Liver (tissue), 9 donors: Measurements from ENCODE around the gene CABCOCO1. TPM values are rescaled to one million over a fixed set of nuclear protein-coding genes. Genes with fewer than 3 reads are reported as not detected.

ENCODE experiments used
- DNase-seq: peaks from one replicate; pipeline ENCODE4 v3.0.0-alpha.2; 2017; ENCODE audit warnings: low spot score
- H3K27ac ChIP-seq, 2 donors: one replicate each; pipeline ENCODE4 v1.7.0; 2013; ENCODE audit warnings: inconsistent platforms in 2 of 2, low read length in 2 of 2, control low read depth in 1 of 2, low read depth in 1 of 2, mild to moderate bottlenecking in 1 of 2
- H3K27me3 ChIP-seq, 4 donors: one replicate each; pipeline versions ENCODE4 v1.6.1 to v1.7.0; 2013; ENCODE audit warnings: low read length in 3 of 4, inconsistent platforms in 1 of 4, mild to moderate bottlenecking in 1 of 4, moderate library complexity in 1 of 4; ENCODE audit not compliant: control insufficient read depth in 4 of 4, insufficient read depth in 4 of 4
- H3K36me3 ChIP-seq, 4 donors: one replicate each; pipeline versions ENCODE4 v1.6.1 to v1.7.0; 2013; ENCODE audit warnings: low read length in 3 of 4, mild to moderate bottlenecking in 3 of 4, low read depth in 1 of 4, moderate library complexity in 1 of 4; ENCODE audit not compliant: control insufficient read depth in 4 of 4, insufficient read depth in 3 of 4
- H3K4me1 ChIP-seq, 4 donors: one replicate each; pipeline versions ENCODE4 v1.6.1 to v1.7.0; 2013; ENCODE audit warnings: low read length in 3 of 4, mild to moderate bottlenecking in 3 of 4, moderate library complexity in 1 of 4; ENCODE audit not compliant: control insufficient read depth in 4 of 4, insufficient read depth in 4 of 4
- H3K4me3 ChIP-seq, 3 donors: one replicate each; pipeline versions ENCODE4 v1.6.1 to v1.7.0; 2013; ENCODE audit warnings: low read length in 3 of 3, control low read depth in 1 of 3, low read depth in 1 of 3, mild to moderate bottlenecking in 1 of 3
- H3K9ac ChIP-seq, 2 donors: one replicate each; pipeline ENCODE4 v1.7.0; 2013; ENCODE audit warnings: low read length in 2 of 2, mild to moderate bottlenecking in 2 of 2, moderate library complexity in 2 of 2, control low read depth in 1 of 2, low read depth in 1 of 2
- H3K9me3 ChIP-seq, 4 donors: one replicate each; pipeline versions ENCODE4 v1.6.1 to v1.7.0; 2013; ENCODE audit warnings: low read length in 3 of 4; ENCODE audit not compliant: control insufficient read depth in 4 of 4
- ATF3 ChIP-seq: IDR thresholded peaks from 2 replicates; pipeline ENCODE4 v1.6.1; 2016; ENCODE audit warnings: antibody characterized with exemption
- CTCF ChIP-seq: fragments of 150-350 bp; IDR thresholded peaks from 2 replicates; pipeline ENCODE4 v1.5.1; 2017; ENCODE audit warnings: improper control_type of control experiment, low read depth, low read length; ENCODE audit not compliant: missing input control
- EGR1 ChIP-seq, 2 donors: IDR thresholded peaks; 2 replicates each; pipeline ENCODE4 v1.6.1; 2016 to 2018; ENCODE audit warnings: antibody characterized with exemption in 2 of 2, low read depth in 2 of 2
- FOXA2 ChIP-seq: IDR thresholded peaks from 2 replicates; pipeline ENCODE4 v1.6.1; 2016; ENCODE audit warnings: antibody characterized with exemption
- GABPA ChIP-seq, 2 donors: IDR thresholded peaks in 1 of 2; conservative IDR thresholded peaks in 1 of 2; 2 replicates each; pipeline ENCODE4 v1.6.1; 2016; ENCODE audit warnings: antibody characterized with exemption in 2 of 2, mild to moderate bottlenecking in 1 of 2, moderate library complexity in 1 of 2
- HNF4A ChIP-seq, 2 donors: conservative IDR thresholded peaks; 2 replicates each; pipeline ENCODE4 v1.6.1; 2016; ENCODE audit warnings: antibody characterized with exemption in 2 of 2, mild to moderate bottlenecking in 2 of 2
- HNF4G ChIP-seq: IDR thresholded peaks from 2 replicates; pipeline ENCODE4 v1.6.1; 2016; ENCODE audit warnings: antibody characterized with exemption
- JUND ChIP-seq, 2 donors: IDR thresholded peaks; 2 replicates each; pipeline ENCODE4 v1.6.1; 2016; ENCODE audit warnings: antibody characterized with exemption in 2 of 2
- MAX ChIP-seq: IDR thresholded peaks from 2 replicates; pipeline ENCODE4 v1.6.1; 2016; ENCODE audit warnings: antibody characterized with exemption
- NR2F2 ChIP-seq: IDR thresholded peaks from 2 replicates; pipeline ENCODE4 v1.6.1; 2016; ENCODE audit warnings: antibody characterized with exemption
- RAD21 ChIP-seq, 2 donors: IDR thresholded peaks; 2 replicates each; pipeline ENCODE4 v1.6.1; 2016; ENCODE audit warnings: antibody characterized with exemption in 2 of 2, mild to moderate bottlenecking in 2 of 2
- REST ChIP-seq: IDR thresholded peaks from 2 replicates; pipeline ENCODE4 v1.6.1; 2016; ENCODE audit warnings: antibody characterized with exemption, mild to moderate bottlenecking
- SP1 ChIP-seq: IDR thresholded peaks from 2 replicates; pipeline ENCODE4 v1.6.1; 2018; ENCODE audit warnings: antibody characterized with exemption, mild to moderate bottlenecking
- TAF1 ChIP-seq: conservative IDR thresholded peaks from 2 replicates; pipeline ENCODE4 v1.6.1; 2016; ENCODE audit warnings: antibody characterized with exemption, mild to moderate bottlenecking
- YY1 ChIP-seq: IDR thresholded peaks from 2 replicates; pipeline ENCODE4 v1.6.1; 2016; ENCODE audit warnings: antibody characterized with exemption, mild to moderate bottlenecking
- ZBTB33 ChIP-seq: IDR thresholded peaks from 2 replicates; pipeline ENCODE4 v1.6.1; 2016; ENCODE audit warnings: antibody characterized with exemption
- WGBS: extraction: QIAGEN DNeasy Blood & Tissue Kit; methylation state at CpG from one replicate; pipeline ENCODE4 v1.1.7; 2013; 5-methylcytosine and 5-hydroxymethylcytosine counted together
- polyA plus RNA-seq, 2 donors: library from polyadenylated mRNA; stranded (reverse) in 1 of 2; unstranded in 1 of 2; fragments of 200-250 nt in 1 of 2; fragments of >200 nt in 1 of 2; fragmentation: Nextera tagmentation in 1 of 2; extraction: Ambion mirVana in 1 of 2; gene quantifications; one replicate each; pipeline versions ENCODE4 v1.2.1 to v1.2.3, GENCODE V29; 2013 to 2015
- total RNA-seq, 2 donors: library from RNA; depleted of rRNA; stranded (reverse); fragments of >200 nt; gene quantifications; one replicate each; pipeline ENCODE4 v1.2.3, GENCODE V29; 2014
- donor health status: healthy.
- donor health status: healthy.
- donor health status: healthy.
- donor health status: healthy.
- donor health status: healthy.

Gene CABCOCO1
- total and polyA plus RNA-seq, 4 donors: 0.09 to 0.20 TPM; not detected in 2

GRCh38 chr10:61742812-61743211 lies 80.1 kb downstream of the CABCOCO1 start:
- TF ChIP-seq EGR1 (IDR thresholded peaks at IDR 0.05; ENCODE audit: low read depth in 2 of 2) (no peak), GABPA (IDR thresholded peaks at IDR 0.05 in 1 of 2, conservative IDR thresholded peaks at IDR 0.05 in 1 of 2) (no peak), RAD21 (IDR thresholded peaks at IDR 0.05) (no peak), REST (no peak), ATF3 (no peak), CTCF (no peak), NR2F2 (no peak), YY1 (no peak), SP1 (no peak), JUND (IDR thresholded peaks at IDR 0.05) (no peak), HNF4G (no peak), HNF4A (conservative IDR thresholded peaks at IDR 0.05) (no peak), TAF1 (no peak), FOXA2 (no peak), ZBTB33 (no peak)
- H3K27me3 ChIP-seq: no peaks in the 10 kb centered on the region
- H3K4me3 ChIP-seq: no peak overlapping the region
- H3K9ac ChIP-seq: no peak overlapping the region
- WGBS: 92% methylated on average over 1 of the region's 1 CpG
- no peak overlapping the region for H3K27ac ChIP-seq
- peaks cover 0 to 3% (median 0%) of the 10 kb centered on the region in 4 donors for H3K9me3 ChIP-seq
- no peaks in the 10 kb centered on the region for H3K4me1 ChIP-seq
- no peaks in the 10 kb centered on the region for H3K36me3 ChIP-seq
- DNase-seq: no peak

GRCh38 chr10:61744469-61744868 lies 81.7 kb downstream of the CABCOCO1 start:
- Histone ChIP-seq H3K36me3 (no peaks in the 10 kb centered on the region), H3K4me1 (no peaks in the 10 kb centered on the region), H3K9ac (no peak overlapping the region), H3K27ac (no peak overlapping the region), H3K4me3 (no peak overlapping the region), H3K27me3 (no peaks in the 10 kb centered on the region), H3K9me3 (peaks cover 0 to 3% (median 0%) of the 10 kb centered on the region in 4 donors)
- no peak for DNase-seq
- WGBS: 99% methylated on average over 1 of the region's 1 CpG
- TF ChIP-seq ZBTB33 (no peak), REST (no peak), MAX (no peak), EGR1 (IDR thresholded peaks at IDR 0.05; ENCODE audit: low read depth in 2 of 2) (no peak), SP1 (no peak), CTCF (no peak), RAD21 (IDR thresholded peaks at IDR 0.05) (no peak), TAF1 (no peak)
